Measurements from ENCODE around the gene HOXD8. TPM values are rescaled to one million over a fixed set of nuclear protein-coding genes. Genes with fewer than 3 reads are reported as not detected.

Gene HOXD8
- total and polyA plus RNA-seq, 3 donors from 2014 or later, result 36.6 to 41.2 (median 39.8) TPM

DNA sequence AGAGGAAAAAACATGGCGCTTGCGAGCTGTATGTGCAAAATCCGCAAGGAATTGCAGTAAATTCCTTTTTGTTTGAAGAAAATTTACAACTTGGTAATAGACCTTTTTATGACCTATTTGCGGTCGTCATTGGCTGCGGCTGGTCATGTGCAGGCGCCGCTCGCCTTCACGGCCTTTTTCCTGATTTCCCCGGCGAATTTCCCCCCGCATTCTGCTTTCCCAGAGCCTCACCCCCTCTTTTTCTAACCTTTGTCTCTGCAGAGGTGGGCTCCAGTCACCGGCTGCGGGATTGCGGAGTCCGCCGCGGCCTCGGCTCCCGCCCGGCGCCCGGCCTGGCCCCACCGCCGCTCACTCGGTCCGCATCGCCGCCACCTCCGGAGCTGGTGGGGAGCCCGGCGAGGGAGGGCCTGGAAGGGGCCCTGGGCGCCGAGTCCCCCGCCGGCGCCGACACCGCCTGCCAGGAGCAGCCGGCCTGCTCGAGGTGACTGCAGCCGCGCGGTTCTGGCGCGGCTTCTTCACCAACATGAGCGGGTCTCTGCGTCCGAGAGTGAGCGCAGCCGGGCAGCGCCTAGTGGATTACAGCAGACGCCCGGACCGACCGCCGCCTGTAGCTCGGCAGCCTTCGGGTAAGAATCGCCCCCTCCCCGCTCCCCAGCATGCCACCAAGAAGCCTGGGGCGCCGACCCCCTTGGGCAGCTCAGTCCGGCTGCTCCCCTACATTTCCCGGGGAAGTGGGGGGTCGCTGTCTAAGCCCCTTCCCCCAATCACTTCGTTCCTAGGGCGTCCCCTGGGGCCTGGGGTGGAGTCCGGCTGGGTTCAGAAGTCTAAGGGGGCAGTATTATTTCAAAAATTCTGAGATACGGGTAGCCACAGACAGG, 7.1 kb downstream of the HOXD8 start:
- Histone ChIP-seq H3K4me1 (peaks cover 13% of the 10 kb centered on the region), H3K27me3 (no peaks in the 10 kb centered on the region), H3K36me3 (ENCODE audit: low read depth, missing control alignments) (no peaks in the 10 kb centered on the region), H3K27ac (peak overlapping the region; percentile 97 to 99), H3K4me3 (peak overlapping the region; percentile 87 to 89), H3K9me3 (no peaks in the 10 kb centered on the region)
- intact Hi-C loops (cut with DNase I; ENCODE audit: low total_unique reads), result no loop called here
- TF ChIP-seq POLR2A (IDR thresholded peaks at IDR 0.05), result no peak
- TF ChIP-seq, protein P1, sequence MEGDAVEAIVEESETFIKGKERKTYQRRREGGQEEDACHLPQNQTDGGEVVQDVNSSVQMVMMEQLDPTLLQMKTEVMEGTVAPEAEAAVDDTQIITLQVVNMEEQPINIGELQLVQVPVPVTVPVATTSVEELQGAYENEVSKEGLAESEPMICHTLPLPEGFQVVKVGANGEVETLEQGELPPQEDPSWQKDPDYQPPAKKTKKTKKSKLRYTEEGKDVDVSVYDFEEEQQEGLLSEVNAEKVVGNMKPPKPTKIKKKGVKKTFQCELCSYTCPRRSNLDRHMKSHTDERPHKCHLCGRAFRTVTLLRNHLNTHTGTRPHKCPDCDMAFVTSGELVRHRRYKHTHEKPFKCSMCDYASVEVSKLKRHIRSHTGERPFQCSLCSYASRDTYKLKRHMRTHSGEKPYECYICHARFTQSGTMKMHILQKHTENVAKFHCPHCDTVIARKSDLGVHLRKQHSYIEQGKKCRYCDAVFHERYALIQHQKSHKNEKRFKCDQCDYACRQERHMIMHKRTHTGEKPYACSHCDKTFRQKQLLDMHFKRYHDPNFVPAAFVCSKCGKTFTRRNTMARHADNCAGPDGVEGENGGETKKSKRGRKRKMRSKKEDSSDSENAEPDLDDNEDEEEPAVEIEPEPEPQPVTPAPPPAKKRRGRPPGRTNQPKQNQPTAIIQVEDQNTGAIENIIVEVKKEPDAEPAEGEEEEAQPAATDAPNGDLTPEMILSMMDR (IDR thresholded peaks at IDR 0.05), result no peak
- peak; percentile 72 for DNase-seq
- WGBS, 2 donors, result 1 to 2% methylated on average over 28 to 70 of the region's 71 CpGs

DNA sequence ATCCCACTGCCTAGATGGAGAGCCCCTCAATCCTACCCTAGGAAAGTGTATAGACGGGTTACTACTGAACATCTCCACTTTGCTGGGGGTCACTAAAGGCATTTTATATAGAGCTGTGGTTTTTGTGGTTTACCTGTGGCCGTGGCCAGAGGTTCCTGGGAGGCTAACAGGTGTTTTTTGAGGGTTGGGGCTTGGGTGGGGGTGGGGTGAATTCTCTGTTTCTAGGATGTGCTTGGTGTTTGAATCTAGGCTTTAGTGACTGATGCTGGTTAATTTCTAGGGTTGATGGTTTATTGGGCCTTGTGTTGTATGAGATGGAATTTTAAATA, 7.7 kb downstream of the HOXD8 start:
- Histone ChIP-seq H3K9me3 (no peaks in the 10 kb centered on the region), H3K4me3 (peak overlapping the region; percentile 87 to 89), H3K27ac (peak overlapping the region; percentile 97 to 99), H3K4me1 (peaks cover 13% of the 10 kb centered on the region), H3K36me3 (ENCODE audit: low read depth, missing control alignments) (no peaks in the 10 kb centered on the region), H3K27me3 (no peaks in the 10 kb centered on the region)
- TF ChIP-seq POLR2A (IDR thresholded peaks at IDR 0.05), result no peak
- TF ChIP-seq, protein P1 (IDR thresholded peaks at IDR 0.05), result no peak
- no peak for DNase-seq
- 5 to 10% methylated on average over 2 of the region's 2 CpGs for WGBS, 2 donors
- intact Hi-C loops (cut with DNase I; ENCODE audit: low total_unique reads), result no loop called here

DNA sequence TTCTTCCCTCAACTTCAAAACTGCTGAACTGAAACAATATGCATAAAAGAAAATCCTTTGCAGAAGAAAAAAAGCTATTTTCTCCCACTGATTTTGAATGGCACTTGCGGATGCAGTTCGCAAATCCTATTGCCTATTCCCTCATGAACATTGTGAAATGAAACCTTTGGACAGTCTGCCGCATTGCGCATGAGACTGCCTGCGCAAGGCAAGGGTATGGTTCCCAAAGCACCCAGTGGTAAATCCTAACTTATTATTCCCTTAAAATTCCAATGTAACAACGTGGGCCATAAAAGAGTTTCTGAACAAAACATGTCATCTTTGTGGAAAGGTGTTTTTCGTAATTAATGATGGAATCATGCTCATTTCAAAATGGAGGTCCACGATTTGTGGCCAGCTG, 8.4 kb downstream of the HOXD8 start:
- WGBS, 2 donors, result 16 to 18% methylated on average over 8 of the region's 8 CpGs
- H3K36me3 ChIP-seq (ENCODE audit: low read depth, missing control alignments), result no peaks in the 10 kb centered on the region
- H3K27me3 ChIP-seq, result no peaks in the 10 kb centered on the region
- H3K4me3 ChIP-seq, result peak overlapping the region; percentile 87 to 89
- H3K27ac ChIP-seq, result peak overlapping the region; percentile 79 to 99
- intact Hi-C loops (cut with DNase I; ENCODE audit: low total_unique reads), result no loop called here
- peaks cover 13% of the 10 kb centered on the region for H3K4me1 ChIP-seq
- no peak for TF ChIP-seq POLR2A (IDR thresholded peaks at IDR 0.05)
- TF ChIP-seq, protein P1 (IDR thresholded peaks at IDR 0.05), result no peak
- DNase-seq, result no peak
- no peaks in the 10 kb centered on the region for H3K9me3 ChIP-seq

DNA sequence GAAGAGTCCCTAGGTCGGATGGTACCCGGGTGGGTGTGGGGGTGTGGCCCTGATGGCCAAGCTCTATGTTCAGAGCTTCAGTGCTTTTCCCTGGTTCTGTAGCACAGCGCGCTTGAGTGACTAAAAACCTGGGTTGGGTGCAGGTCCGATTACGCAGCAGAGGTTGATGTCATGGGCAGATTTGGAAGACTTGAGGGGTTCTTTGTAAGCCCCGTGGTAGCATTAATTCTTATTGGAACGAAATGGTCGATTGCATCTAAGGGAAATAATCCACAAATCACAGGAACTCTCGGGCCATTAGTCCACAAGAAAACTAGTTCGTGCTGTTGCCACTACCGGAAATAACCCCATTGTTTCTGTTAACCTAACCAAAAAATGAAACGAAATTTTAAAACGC, 9.0 kb downstream of the HOXD8 start:
- Histone ChIP-seq H3K9me3 (no peaks in the 10 kb centered on the region), H3K27ac (peak overlapping the region; percentile 79 to 99), H3K4me1 (peaks cover 13% of the 10 kb centered on the region), H3K4me3 (peak overlapping the region; percentile 87 to 89), H3K36me3 (ENCODE audit: low read depth, missing control alignments) (no peaks in the 10 kb centered on the region), H3K27me3 (no peaks in the 10 kb centered on the region)
- TF ChIP-seq, protein P1 (IDR thresholded peaks at IDR 0.05), result no peak
- no peak for TF ChIP-seq POLR2A (IDR thresholded peaks at IDR 0.05)
- 10 to 21% methylated on average over 14 of the region's 14 CpGs for WGBS, 2 donors
- intact Hi-C loops (cut with DNase I; ENCODE audit: low total_unique reads), result no loop called here
- DNase-seq, result no peak

Measured in testis (tissue), 3 donors.